GM23338 (cell line): ENCODE data around the gene HSPG2. TPM values are rescaled to one million over a fixed set of nuclear protein-coding genes. Genes with fewer than 3 reads are reported as not detected.

ENCODE experiments used
- ATAC-seq: fragments of 200-7000 bp; cut with Tn5 transposase; 3 replicates; pipeline ENCODE4 v1.9.1; 2020
- DNase-seq: peaks from one replicate; pipeline ENCODE4 v3.0.0-alpha.2; 2015; ENCODE audit warnings: low spot score
- H2AFZ ChIP-seq: fragments of 200-600 bp; sonication (generic); 2 replicates; pipeline ENCODE4 v1.8.0; 2016; ENCODE audit warnings: antibody characterized with exemption, mild to moderate bottlenecking, moderate library complexity
- H3F3A ChIP-seq: fragments of 200-600 bp; sonication (generic); replicated peaks from 2 replicates; pipeline ENCODE4 v1.8.0; 2017; ENCODE audit warnings: antibody characterized with exemption, mixed run types, low read depth
- H3K27ac ChIP-seq: fragments of 200-600 bp; sonication (generic); 2 replicates; pipeline ENCODE4 v1.6.1; 2016; ENCODE audit warnings: low read depth
- H3K27me3 ChIP-seq: fragments of 200-600 bp; sonication (generic); 2 replicates; pipeline ENCODE4 v1.8.0; 2016; ENCODE audit warnings: mild to moderate bottlenecking, mixed run types, moderate library complexity; ENCODE audit not compliant: insufficient read depth
- H3K36me3 ChIP-seq: fragments of 200-600 bp; sonication (generic); 2 replicates; pipeline ENCODE4 v1.8.0; 2016; ENCODE audit warnings: mild to moderate bottlenecking; ENCODE audit not compliant: insufficient read depth
- H3K4me1 ChIP-seq: fragments of 200-600 bp; sonication (generic); 2 replicates; pipeline ENCODE4 v1.8.0; 2016; ENCODE audit warnings: mild to moderate bottlenecking, moderate library complexity; ENCODE audit not compliant: insufficient read depth
- H3K4me2 ChIP-seq: fragments of 200-600 bp; sonication (generic); 2 replicates; pipeline ENCODE4 v1.7.1; 2017; ENCODE audit warnings: mixed run types
- H3K4me3 ChIP-seq: fragments of 200-600 bp; sonication (generic); 2 replicates; pipeline ENCODE4 v1.6.1; 2016; ENCODE audit warnings: mixed run types
- H3K79me2 ChIP-seq: fragments of 200-600 bp; sonication (generic); replicated peaks from 2 replicates; pipeline ENCODE4 v1.8.0; 2017; ENCODE audit warnings: mild to moderate bottlenecking; ENCODE audit not compliant: insufficient read depth
- H3K9me2 ChIP-seq: fragments of 200-600 bp; sonication (generic); 2 replicates; pipeline ENCODE4 v1.8.0; 2017; ENCODE audit not compliant: insufficient read depth
- H4K20me1 ChIP-seq: fragments of 200-600 bp; sonication (generic); replicated peaks from 2 replicates; pipeline ENCODE4 v1.8.0; 2017; ENCODE audit warnings: mild to moderate bottlenecking; ENCODE audit not compliant: insufficient read depth
- H3K27ac Mint-ChIP-seq: 2 replicates; pipeline ENCODE4 v1.8.0; 2020; ENCODE audit warnings: inconsistent platforms, mild to moderate bottlenecking, moderate library complexity, mixed read lengths
- H3K27me3 Mint-ChIP-seq: 3 replicates; pipeline ENCODE4 v1.8.0; 2022; ENCODE audit warnings: low read depth, mild to moderate bottlenecking, moderate library complexity, mixed read lengths, inconsistent platforms; ENCODE audit not compliant: insufficient read depth, poor library complexity
- H3K36me3 Mint-ChIP-seq: 3 replicates; pipeline ENCODE4 v1.8.0; 2021; ENCODE audit warnings: low read depth, mild to moderate bottlenecking, inconsistent platforms, moderate library complexity, mixed read lengths
- H3K4me1 Mint-ChIP-seq: 3 replicates; pipeline ENCODE4 v1.8.0; 2020; ENCODE audit warnings: mild to moderate bottlenecking, inconsistent platforms, mixed read lengths
- H3K4me3 Mint-ChIP-seq: 3 replicates; pipeline ENCODE4 v1.8.0; 2021; ENCODE audit warnings: moderate library complexity, mild to moderate bottlenecking, inconsistent platforms, mixed read lengths
- H3K9me3 Mint-ChIP-seq: 3 replicates; pipeline ENCODE4 v1.8.0; 2020; ENCODE audit warnings: moderate library complexity, mild to moderate bottlenecking, inconsistent platforms, mixed read lengths
- CREB1 ChIP-seq: fragments of 250-450 bp; sonication (Bioruptor Pico); IDR thresholded peaks from 2 replicates; pipeline ENCODE4 v1.5.0; 2020; ENCODE audit warnings: low read depth, mild to moderate bottlenecking, moderate library complexity
- CTCF ChIP-seq, 2 experiments: fragments of 200-600 bp in 1 of 2; sonication (generic) in 1 of 2; conservative IDR thresholded peaks; 2 replicates each; pipeline versions ENCODE4 v1.5.1 to v1.6.1; 2016 to 2017; ENCODE audit warnings: antibody characterized with exemption in 2 of 2, low read depth in 2 of 2, mild to moderate bottlenecking in 2 of 2, moderate library complexity in 1 of 2
- EZH2phosphoT487 ChIP-seq: fragments of 200-600 bp; sonication (generic); IDR thresholded peaks from one replicate; pipeline ENCODE4 v1.8.1; 2018; ENCODE audit warnings: antibody characterized with exemption; ENCODE audit not compliant: unreplicated experiment
- JUNB ChIP-seq: IDR thresholded peaks from one replicate; pipeline ENCODE4 v1.6.1; 2016; ENCODE audit warnings: antibody characterized with exemption; ENCODE audit not compliant: unreplicated experiment
- NANOG ChIP-seq: IDR thresholded peaks from 2 replicates; pipeline ENCODE4 v1.6.1; 2016; ENCODE audit warnings: antibody characterized with exemption, borderline replicate concordance
- POLR2AphosphoS5 ChIP-seq: IDR thresholded peaks from 2 replicates; pipeline ENCODE4 v1.6.1; 2016; ENCODE audit warnings: antibody characterized with exemption, low read depth
- STAT1 ChIP-seq: IDR thresholded peaks from one replicate; pipeline ENCODE4 v1.6.1; 2016; ENCODE audit warnings: antibody characterized with exemption; ENCODE audit not compliant: unreplicated experiment
- ZNF114 ChIP-seq: fragments of 250-450 bp; sonication (Bioruptor Pico); IDR thresholded peaks from 2 replicates; pipeline ENCODE4 v1.5.0; 2020; ENCODE audit warnings: mild to moderate bottlenecking, moderate library complexity
- ZNF331 ChIP-seq: fragments of 250-450 bp; sonication (Bioruptor Pico); IDR thresholded peaks from 2 replicates; pipeline ENCODE4 v1.5.0; 2020; ENCODE audit warnings: low read depth, mild to moderate bottlenecking, moderate library complexity
- polyA plus RNA-seq: library from polyadenylated mRNA; unstranded; fragments of >200 nt; fragmentation: Nextera tagmentation; extraction: Ambion mirVana; gene quantifications from 2 replicates; pipeline ENCODE4 v1.2.1, GENCODE V29; 2016
- total RNA-seq: library from RNA; depleted of rRNA; stranded (reverse); fragments of >200 nt; shearing (Covaris generic); gene quantifications from 2 replicates; pipeline ENCODE4 v1.2.3, GENCODE V29; 2014
- TF ChIP-seq, protein P1 (sequence below): fragments of 250-450 bp; sonication (Bioruptor Pico); IDR thresholded peaks from 2 replicates; pipeline ENCODE4 v1.5.0; 2020; ENCODE audit warnings: mild to moderate bottlenecking, moderate library complexity
- TF ChIP-seq, protein P2 (sequence below): IDR thresholded peaks from one replicate; pipeline ENCODE4 v1.6.1; 2018; ENCODE audit warnings: antibody characterized with exemption; ENCODE audit not compliant: unreplicated experiment
- TF ChIP-seq, protein P3 (sequence below): IDR thresholded peaks from 2 replicates; pipeline ENCODE4 v1.6.1; 2016; ENCODE audit warnings: antibody characterized with exemption

HSPG2 gene
- total and polyA plus RNA-seq, 2 experiments from 2014 or later = 14.9 to 70.8 TPM

DNA sequence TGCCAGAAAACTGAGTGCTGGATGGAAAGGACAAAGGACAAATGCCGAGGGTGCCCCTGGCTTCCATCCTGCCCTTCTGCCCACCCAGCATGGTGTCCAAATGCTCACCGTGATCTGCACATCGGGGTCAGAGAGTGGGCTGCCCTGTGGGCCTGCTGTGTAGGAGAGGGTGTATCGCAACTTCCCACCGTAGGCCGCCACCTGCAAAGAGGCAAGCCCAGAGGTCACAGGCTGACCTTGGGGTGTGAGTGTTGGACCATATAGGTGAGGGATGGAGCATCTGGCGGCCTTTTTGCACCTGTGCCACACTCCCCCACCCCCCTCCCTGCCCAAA lies 71.5 kb downstream of the HSPG2 start:
- peaks cover 8% of the 10 kb centered on the region; the same call in 1 of the 2 replicates for H3K4me1 ChIP-seq
- H3K9me2 ChIP-seq = no peaks in the 10 kb centered on the region
- no peaks in the 10 kb centered on the region for H3K79me2 ChIP-seq
- Mint-ChIP-seq H3K4me1 (peaks cover 15% of the 10 kb centered on the region), H3K27me3 (peaks cover 10% of the 10 kb centered on the region), H3K9me3 (no peaks in the 10 kb centered on the region), H3K36me3 (peaks cover 33% of the 10 kb centered on the region), H3K27ac (no peak overlapping the region; the same call in 1 of the 2 replicates), H3K4me3 (no peak overlapping the region)
- ATAC-seq (no peak), DNase-seq (no peak)
- H3K27ac ChIP-seq = no peak overlapping the region
- no peaks in the 10 kb centered on the region for H3F3A ChIP-seq
- H3K27me3 ChIP-seq = no peaks in the 10 kb centered on the region
- no peak overlapping the region for H2AFZ ChIP-seq
- H3K36me3 ChIP-seq = peaks cover 5% of the 10 kb centered on the region; the same call in 1 of the 2 replicates
- 0 out of 2 replicates have a peak, but pooled peaks cover 6% of the 10 kb centered on the region for H4K20me1 ChIP-seq
- H3K4me2 ChIP-seq = no peak overlapping the region
- no peak for TF ChIP-seq CTCF (conservative IDR thresholded peaks at IDR 0.05; ENCODE audit: low read depth in 2 of 2)
- TF ChIP-seq, protein P1, sequence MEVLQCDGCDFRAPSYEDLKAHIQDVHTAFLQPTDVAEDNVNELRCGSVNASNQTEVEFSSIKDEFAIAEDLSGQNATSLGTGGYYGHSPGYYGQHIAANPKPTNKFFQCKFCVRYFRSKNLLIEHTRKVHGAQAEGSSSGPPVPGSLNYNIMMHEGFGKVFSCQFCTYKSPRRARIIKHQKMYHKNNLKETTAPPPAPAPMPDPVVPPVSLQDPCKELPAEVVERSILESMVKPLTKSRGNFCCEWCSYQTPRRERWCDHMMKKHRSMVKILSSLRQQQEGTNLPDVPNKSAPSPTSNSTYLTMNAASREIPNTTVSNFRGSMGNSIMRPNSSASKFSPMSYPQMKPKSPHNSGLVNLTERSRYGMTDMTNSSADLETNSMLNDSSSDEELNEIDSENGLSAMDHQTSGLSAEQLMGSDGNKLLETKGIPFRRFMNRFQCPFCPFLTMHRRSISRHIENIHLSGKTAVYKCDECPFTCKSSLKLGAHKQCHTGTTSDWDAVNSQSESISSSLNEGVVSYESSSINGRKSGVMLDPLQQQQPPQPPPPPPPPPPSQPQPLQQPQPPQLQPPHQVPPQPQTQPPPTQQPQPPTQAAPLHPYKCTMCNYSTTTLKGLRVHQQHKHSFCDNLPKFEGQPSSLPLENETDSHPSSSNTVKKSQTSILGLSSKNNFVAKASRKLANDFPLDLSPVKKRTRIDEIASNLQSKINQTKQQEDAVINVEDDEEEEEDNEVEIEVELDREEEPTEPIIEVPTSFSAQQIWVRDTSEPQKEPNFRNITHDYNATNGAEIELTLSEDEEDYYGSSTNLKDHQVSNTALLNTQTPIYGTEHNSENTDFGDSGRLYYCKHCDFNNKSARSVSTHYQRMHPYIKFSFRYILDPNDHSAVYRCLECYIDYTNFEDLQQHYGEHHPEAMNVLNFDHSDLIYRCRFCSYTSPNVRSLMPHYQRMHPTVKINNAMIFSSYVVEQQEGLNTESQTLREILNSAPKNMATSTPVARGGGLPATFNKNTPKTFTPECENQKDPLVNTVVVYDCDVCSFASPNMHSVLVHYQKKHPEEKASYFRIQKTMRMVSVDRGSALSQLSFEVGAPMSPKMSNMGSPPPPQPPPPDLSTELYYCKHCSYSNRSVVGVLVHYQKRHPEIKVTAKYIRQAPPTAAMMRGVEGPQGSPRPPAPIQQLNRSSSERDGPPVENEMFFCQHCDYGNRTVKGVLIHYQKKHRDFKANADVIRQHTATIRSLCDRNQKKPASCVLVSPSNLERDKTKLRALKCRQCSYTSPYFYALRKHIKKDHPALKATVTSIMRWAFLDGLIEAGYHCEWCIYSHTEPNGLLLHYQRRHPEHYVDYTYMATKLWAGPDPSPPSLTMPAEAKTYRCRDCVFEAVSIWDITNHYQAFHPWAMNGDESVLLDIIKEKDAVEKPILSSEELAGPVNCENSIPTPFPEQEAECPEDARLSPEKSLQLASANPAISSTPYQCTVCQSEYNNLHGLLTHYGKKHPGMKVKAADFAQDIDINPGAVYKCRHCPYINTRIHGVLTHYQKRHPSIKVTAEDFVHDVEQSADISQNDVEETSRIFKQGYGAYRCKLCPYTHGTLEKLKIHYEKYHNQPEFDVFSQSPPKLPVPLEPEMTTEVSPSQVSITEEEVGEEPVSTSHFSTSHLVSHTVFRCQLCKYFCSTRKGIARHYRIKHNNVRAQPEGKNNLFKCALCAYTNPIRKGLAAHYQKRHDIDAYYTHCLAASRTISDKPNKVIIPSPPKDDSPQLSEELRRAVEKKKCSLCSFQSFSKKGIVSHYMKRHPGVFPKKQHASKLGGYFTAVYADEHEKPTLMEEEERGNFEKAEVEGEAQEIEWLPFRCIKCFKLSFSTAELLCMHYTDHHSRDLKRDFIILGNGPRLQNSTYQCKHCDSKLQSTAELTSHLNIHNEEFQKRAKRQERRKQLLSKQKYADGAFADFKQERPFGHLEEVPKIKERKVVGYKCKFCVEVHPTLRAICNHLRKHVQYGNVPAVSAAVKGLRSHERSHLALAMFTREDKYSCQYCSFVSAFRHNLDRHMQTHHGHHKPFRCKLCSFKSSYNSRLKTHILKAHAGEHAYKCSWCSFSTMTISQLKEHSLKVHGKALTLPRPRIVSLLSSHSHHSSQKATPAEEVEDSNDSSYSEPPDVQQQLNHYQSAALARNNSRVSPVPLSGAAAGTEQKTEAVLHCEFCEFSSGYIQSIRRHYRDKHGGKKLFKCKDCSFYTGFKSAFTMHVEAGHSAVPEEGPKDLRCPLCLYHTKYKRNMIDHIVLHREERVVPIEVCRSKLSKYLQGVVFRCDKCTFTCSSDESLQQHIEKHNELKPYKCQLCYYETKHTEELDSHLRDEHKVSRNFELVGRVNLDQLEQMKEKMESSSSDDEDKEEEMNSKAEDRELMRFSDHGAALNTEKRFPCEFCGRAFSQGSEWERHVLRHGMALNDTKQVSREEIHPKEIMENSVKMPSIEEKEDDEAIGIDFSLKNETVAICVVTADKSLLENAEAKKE (CRISPR knock-in tag) = no peak
- TF ChIP-seq ZNF114 (CRISPR knock-in tag) = no peak
- no peak for TF ChIP-seq EZH2phosphoT487
- no peak for TF ChIP-seq CREB1 (CRISPR knock-in tag)
- no peak for TF ChIP-seq STAT1
- TF ChIP-seq POLR2AphosphoS5 = no peak
- TF ChIP-seq ZNF331 (CRISPR knock-in tag) = no peak
- no peak for TF ChIP-seq JUNB
- TF ChIP-seq, protein P2, sequence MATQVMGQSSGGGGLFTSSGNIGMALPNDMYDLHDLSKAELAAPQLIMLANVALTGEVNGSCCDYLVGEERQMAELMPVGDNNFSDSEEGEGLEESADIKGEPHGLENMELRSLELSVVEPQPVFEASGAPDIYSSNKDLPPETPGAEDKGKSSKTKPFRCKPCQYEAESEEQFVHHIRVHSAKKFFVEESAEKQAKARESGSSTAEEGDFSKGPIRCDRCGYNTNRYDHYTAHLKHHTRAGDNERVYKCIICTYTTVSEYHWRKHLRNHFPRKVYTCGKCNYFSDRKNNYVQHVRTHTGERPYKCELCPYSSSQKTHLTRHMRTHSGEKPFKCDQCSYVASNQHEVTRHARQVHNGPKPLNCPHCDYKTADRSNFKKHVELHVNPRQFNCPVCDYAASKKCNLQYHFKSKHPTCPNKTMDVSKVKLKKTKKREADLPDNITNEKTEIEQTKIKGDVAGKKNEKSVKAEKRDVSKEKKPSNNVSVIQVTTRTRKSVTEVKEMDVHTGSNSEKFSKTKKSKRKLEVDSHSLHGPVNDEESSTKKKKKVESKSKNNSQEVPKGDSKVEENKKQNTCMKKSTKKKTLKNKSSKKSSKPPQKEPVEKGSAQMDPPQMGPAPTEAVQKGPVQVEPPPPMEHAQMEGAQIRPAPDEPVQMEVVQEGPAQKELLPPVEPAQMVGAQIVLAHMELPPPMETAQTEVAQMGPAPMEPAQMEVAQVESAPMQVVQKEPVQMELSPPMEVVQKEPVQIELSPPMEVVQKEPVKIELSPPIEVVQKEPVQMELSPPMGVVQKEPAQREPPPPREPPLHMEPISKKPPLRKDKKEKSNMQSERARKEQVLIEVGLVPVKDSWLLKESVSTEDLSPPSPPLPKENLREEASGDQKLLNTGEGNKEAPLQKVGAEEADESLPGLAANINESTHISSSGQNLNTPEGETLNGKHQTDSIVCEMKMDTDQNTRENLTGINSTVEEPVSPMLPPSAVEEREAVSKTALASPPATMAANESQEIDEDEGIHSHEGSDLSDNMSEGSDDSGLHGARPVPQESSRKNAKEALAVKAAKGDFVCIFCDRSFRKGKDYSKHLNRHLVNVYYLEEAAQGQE = no peak
- no peak for TF ChIP-seq NANOG
- TF ChIP-seq, protein P3, sequence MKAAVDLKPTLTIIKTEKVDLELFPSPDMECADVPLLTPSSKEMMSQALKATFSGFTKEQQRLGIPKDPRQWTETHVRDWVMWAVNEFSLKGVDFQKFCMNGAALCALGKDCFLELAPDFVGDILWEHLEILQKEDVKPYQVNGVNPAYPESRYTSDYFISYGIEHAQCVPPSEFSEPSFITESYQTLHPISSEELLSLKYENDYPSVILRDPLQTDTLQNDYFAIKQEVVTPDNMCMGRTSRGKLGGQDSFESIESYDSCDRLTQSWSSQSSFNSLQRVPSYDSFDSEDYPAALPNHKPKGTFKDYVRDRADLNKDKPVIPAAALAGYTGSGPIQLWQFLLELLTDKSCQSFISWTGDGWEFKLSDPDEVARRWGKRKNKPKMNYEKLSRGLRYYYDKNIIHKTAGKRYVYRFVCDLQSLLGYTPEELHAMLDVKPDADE = no peak
- no peak overlapping the region for H3K4me3 ChIP-seq
